ENCODE data around the gene STAP1.

Gene STAP1

DNA sequence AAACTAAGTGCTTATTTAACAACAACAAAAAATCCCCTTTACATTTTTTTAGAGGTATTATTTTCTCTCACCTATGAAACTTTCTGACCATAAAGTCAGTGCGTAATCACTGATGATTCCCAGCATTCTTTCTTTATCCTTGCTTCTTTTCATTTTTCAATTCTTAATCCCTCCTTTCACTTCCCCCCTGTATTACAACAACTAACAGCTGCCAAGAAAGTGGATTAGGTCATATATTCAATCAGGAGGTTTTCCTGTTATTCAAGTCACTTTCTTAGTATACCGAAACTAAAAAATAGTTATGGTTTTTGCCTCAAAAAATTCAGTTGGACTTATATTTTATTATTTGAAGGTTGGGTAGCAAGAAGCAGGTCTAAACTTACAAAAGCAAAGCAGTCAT lies 2.1 kb upstream of the STAP1 start:
- no peak for DNase-seq (ENCODE audit: low read depth)

DNA sequence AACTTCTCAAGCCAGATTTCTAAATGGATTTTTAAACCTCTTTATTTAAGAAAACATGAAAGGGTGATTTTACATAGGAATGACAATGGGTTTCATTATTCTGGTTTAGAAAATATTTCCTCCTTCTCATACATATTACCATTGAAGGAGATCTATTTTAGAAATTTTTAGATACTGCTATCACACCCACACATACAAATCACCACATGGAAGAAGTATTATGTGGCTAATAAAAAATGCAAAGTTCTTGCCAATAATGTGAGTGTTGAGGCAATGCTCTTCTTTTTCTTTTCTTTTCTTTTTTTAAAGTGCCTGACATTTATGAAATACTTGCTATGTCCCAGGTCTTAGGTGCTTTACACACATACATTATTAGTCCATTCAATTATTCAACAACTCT lies 6.8 kb downstream of the STAP1 start:
- no peak for DNase-seq (ENCODE audit: low read depth)

DNA sequence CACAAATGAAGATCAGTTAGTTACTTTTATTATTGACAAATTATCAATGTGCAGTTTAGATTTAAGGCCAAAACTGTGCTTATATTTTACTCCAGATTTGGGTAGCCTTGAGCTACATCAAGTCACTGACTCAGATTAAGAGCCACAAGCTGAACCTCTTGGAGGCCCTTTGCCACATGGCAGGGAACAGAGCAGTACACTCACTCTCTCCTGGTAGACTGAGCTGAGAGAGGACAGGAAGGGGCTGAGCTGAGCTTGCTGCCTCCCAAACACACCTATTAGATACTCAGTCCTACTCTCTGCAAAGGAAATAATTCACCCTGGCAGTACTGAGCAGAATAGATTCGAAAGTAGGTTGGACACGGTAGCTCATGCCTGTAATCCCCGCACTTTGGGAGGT lies 7.8 kb downstream of the STAP1 start:
- no peak for DNase-seq (ENCODE audit: low read depth)

DNA sequence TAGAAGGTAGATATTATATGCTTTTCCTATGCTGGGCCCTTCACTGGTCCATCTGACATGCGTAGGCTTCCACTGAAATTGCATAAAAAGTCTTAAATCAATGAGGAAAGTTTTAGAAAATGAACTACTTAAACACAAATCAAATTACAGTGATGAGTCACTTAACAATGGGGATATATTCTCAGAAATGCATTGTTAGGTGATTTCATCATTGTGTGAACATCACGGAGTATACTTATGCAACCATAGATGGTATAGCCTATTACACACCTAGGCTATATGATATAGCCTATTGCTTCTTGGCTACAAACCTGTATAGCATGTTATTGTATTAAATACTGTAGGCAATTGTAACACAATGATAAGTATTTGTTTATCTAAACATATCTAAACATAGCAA lies 10.3 kb downstream of the STAP1 start:
- no peak for DNase-seq (ENCODE audit: low read depth)

DNA sequence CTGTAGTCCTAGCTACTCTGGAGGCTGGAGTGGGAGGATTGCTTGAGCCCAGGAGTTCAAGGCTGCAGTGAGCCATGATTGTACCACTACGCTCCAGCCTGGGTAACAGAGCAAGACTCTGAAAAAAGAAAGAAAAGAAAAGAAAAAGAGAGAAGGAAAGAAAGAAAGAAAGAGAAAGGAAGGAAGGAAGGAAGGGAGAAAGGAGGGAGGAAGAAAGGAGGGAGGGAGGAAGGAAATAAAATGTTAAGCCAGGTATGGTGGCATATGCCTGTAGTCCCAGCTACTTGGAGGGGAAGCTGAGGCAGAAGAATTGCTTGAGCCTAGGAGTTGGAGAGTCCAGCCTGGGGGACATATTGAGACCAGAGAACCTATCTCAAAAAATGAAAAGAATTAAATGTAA lies 12.0 kb downstream of the STAP1 start:
- DNase-seq (ENCODE audit: low read depth) = no peak

DNA sequence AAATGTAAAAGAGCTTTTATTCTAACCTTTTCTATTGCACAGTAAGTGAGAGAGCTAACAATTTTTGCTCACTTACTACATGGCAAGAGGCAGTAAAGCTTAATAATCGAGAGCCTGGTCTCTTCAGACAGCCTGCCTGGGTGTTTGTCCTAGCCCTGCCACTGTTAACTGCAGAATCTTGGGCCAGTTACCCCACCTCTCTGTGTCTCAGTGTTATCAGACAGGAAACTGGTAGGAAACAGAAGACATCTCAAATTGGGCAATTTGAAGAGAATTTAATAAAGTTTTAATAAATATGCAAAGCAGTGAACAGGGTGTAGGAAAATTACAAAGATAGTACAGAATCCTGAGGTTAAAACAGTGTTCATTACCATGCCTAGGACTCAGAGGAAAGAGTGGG lies 13.4 kb downstream of the STAP1 start:
- no peak for DNase-seq (ENCODE audit: low read depth)

DNA sequence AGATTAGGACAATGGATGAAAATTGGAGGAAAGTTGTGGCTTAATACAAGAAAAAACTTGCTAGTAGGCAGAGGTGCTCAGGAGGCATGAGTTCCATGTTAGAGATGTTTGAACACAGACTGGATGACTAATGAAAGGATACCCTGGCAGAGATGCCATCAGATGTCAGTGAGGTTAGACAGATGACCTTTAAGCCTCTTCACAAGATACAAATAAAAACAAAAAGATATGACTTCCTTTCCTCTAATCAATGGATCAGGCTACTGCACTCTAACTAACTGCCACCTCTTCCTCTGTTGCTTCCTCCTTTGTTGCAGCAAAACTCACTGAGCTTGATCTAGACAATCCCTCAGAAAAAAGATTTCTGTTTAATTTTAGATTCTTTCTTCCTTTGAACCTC lies 14.7 kb downstream of the STAP1 start:
- no peak for DNase-seq (ENCODE audit: low read depth)

DNA sequence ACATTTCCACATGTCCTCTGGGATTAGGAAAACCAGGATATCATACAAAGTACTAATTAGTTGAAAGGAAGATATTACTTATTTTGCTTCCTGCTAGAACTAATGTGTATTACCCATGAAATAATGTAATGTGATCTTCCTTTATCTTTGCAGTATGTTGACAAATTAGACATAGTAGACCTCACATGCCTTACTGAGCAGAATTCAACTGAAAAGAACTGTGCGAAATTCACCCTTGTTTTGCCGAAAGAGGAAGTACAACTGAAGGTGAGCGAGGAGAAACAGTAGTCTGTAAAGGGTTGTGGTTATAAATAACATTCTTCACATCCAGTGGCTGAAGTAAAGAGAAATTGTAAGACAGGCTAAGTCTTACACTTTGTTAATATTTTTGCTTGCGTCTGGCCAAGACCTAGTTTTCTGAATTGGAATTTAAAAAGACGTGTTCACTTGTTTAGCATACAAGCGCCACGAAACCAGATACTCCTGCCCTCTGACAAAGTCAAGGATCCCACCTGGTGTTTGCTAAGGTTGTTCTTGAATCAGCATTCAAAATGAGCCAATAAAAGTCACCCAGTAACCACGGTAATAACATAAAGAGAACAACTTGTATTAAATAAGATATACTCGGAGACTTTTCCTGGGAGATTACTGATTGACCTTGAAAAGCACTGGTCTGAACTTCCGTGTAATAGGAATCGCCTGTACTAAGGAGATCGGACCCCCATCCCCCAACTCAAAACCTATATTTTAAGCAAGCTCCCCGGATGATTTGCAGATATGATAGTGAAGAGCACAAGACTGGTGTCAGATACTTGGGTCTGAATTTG lies 16.9 kb downstream of the STAP1 start:
- DNase-seq (ENCODE audit: low read depth) = no peak

DNA sequence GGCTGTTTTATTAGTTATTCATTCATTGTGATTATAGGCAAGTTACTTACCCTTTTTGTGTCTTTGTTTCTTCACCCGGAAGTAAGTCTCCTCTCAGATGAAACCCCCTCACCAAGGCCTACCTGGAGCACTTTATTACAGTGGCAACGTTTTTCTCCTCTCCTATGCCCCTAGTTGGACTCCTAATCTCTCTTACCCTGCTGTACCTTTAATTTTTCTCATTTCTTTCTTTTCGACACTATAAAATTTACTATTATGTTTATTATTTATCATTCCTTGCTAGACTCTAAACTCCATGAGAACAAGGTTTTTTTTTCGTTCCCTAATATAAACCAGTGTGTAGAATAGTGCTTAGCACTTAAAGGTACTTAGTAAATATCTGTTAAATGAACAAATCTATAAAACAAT lies 17.5 kb downstream of the STAP1 start:
- DNase-seq (ENCODE audit: low read depth) = no peak

DNA sequence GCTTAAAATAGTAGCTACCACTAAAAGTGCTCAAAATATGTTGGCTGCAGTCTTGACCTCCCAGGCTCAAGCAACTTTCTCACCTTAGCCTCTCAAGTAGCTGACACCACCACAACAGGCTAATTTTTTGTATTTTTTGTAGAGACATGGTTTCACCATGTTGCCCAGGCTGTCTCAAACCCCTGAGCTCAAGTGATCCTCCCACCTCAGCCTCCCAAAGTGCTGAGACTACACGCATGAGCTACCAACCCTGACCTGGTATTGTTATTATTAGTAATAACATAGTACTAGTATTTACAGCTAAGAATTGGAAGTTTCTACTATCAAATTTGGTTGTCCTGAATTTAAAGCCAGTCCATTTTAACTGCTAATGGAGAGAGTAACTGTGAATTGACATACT lies 18.0 kb downstream of the STAP1 start:
- DNase-seq (ENCODE audit: low read depth) = no peak

DNA sequence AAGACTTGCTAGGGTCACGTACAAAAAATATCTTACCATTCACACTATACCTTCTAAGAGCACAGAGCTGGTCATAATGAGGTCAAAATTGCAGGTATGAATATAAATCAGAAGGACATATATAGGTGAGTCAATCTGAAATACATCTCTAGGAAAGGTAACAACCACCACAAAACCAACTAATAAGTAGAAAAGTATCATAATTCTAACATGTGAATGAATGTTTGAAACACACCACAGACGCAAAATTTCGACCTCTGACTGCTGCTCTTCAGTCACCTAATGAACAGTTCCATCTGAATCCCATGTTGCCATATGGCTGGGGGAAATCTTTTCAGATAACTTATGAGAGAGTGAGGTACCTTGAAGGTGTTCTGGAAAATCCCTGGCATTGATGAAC lies 22.1 kb downstream of the STAP1 start:
- DNase-seq (ENCODE audit: low read depth) = no peak

DNA sequence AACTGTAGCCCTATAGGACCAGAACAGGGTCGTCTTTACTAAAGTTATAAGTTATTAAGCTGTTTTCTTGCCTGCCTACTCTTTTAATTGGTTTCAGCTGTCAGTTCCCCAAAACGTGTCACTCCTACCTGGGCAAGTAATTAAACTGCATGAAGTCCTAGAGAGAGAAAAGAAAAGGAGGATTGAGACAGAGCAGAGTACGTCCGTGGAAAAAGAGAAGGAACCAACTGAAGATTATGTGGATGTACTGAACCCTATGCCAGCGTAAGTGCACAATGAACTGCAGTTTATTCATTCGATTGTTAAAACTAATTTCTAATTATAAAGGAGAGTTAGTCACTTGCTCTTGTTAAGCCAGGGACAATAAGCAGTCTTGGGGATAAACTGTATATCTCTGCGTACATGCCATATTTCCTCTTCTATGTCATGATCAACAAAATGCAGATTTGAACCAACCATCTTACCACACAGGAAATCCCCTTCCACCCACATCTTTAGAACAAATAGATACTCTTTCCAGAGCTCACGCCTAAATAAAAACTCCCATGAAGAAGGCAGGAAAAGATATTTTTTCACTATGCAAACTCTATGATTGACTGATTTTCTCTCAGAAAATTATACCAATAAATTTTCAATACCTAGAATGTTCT lies 22.8 kb downstream of the STAP1 start:
- no peak for DNase-seq (ENCODE audit: low read depth)

DNA sequence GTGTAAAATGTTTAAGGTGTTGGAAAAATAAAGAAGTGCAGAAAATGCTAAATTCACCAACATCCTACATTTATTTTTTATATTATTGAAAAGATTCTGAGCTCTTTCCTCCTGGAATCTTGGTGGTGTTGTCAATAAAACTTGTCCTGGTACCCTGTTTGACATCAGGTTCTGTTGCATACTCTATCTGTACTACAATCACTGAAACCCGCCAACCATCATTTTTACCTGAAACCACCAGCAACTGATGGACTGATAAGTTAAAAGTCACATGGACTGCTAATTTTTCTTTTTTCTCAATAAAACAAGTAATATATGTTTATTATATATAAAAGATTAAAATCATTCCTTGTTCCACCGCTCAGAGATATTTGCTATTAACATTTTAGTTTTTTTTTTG lies 23.4 kb downstream of the STAP1 start:
- no peak for DNase-seq (ENCODE audit: low read depth)

DNA sequence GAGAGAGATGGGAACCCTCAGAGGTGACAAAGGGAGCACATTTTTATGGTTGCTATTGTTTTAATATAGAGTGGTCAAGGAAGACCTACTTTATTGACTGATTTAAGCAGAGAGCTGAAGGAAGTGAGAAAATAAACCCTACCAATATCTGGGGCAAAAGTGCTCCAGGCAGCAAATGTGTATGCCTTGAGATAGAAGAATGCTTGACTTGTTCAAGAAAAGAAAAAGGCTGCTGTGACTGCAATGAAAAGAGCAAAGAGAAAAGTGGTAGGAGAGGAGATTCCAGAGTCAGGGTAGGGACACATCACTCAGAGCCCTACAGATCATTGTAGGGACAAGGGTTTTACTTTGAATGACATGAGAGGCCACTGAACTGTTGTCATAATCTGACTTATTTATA lies 26.0 kb downstream of the STAP1 start:
- no peak for DNase-seq (ENCODE audit: low read depth)

DNA sequence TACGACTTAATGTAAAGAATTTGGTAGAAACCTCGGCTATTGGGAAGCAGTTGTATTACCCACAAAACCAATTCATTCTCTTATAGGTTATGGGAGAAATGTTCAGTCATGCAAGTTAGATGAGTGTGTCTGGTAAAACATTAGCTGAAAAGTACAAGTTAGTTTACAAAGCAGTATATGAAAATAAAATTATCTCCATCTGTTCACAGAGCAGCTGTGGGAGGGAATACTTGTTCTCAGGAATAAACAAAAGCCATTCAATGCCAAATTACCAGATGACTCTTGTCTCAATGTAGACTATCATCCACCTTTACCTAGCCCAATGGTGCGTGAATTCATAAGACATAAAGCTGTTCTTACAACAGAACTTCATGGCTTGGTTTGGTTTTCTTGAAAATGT lies 28.6 kb downstream of the STAP1 start:
- no peak for DNase-seq (ENCODE audit: low read depth)

DNA sequence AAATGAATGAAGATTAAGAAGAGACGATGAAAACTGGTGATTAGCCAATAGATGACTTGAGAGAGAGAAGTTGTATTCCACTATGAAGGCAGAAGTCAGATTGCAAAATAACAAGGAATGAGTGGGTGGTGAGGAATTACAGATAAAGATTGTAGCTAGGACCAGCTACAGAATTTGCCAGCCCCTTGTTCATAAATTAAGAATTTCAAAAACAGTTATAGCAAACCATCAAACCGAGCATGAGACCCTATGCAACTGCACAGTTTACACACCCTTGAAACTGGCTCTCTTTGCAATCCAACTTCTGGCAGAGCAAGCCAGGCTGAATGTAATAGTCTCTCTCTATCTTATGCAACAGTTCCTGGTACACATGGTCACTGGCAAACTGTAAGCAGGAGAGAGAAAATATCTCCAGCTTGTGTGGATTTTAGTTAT lies 35.2 kb downstream of the STAP1 start:
- DNase-seq (ENCODE audit: low read depth) = no peak

DNA sequence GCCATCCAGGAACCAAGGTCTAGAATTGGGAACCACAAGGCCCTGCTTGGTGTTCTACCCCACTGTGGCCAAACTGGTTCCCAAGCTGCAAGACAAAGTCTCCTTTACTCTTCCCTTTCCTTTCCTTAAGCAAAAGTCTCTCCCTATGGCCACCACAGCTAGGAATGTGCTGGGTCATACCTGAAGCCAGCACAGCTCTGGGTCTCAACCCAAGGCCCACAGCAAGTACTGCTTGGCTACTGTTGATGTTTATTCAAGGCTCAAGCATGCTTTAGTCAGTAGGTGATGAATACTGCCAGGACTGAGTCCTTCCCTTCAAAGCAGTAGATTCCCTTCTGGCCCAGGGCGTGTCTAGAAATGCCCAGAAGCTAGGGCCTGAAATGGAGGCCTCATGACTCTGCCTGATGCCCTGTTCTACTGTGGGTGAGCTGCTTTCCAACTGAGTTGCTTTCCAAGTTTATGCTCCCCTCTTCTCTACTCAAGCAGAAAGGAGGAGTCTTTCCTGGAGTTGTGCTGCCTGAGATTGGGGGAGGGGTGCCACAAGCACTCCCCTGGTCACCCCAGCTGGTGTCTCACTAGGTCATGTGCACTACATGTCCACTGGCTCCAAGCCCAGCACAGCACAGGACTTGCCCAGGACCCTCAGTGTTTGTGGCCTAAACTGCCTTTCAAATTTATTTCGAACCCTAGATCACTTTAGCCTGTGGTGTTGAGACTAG lies 44.9 kb downstream of the STAP1 start:
- no peak for DNase-seq (ENCODE audit: low read depth)

DNA sequence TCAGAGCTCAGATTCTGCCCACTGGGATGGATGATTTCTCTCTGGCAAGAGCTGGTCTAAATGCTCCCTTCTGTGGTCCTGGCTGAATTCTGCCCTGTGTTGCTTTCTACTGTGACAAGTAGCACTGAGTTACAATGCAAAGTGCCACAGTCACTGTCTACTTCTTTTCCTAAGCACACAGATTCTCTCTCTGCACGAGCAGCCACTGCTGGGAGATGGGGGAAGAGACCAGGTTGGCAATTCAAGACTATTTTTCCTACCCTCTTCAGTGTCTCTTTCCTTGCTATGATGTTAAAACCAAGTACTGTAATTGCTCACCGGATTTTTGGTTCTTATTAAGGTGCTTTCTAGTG lies 45.5 kb downstream of the STAP1 start:
- DNase-seq (ENCODE audit: low read depth) = no peak

DNA sequence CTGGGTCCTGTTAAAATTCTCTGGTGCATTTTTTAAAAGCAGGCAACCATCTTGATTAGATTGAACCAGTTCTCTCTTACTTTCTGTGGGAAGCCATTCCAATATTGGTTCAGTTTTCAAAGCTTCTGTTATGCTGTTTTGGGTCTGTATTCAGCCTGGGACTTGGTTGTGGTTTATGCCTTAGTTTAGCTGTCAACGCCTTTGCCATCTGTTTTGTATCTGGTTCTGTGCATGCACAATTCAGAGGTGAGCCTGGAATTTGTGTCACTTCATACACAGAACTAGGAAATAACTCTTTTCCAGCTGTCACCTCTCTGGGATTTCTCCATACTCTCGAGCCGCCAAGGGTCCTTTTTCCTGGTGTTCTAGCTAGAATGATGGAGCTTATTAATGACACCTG lies 46.2 kb downstream of the STAP1 start:
- DNase-seq (ENCODE audit: low read depth) = no peak

DNA sequence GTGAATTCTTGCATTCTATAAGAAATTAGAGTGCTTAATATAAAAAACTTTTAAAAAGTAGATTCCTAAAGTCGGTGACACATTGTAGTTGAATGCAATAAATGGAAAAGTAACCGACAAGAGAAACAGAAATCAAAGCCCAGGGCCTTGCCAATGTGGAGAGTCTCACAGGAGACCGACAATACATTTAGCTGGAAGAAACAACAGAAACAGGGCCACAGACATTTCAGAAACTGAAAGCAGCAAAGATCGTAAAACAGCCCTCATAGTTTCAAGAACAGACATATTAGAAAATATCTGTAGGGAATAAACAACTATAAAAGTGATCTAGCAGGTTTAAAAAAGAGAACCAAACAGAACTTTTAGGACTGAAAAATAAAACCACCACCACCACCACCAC lies 49.5 kb downstream of the STAP1 start:
- DNase-seq (ENCODE audit: low read depth) = no peak

DNA sequence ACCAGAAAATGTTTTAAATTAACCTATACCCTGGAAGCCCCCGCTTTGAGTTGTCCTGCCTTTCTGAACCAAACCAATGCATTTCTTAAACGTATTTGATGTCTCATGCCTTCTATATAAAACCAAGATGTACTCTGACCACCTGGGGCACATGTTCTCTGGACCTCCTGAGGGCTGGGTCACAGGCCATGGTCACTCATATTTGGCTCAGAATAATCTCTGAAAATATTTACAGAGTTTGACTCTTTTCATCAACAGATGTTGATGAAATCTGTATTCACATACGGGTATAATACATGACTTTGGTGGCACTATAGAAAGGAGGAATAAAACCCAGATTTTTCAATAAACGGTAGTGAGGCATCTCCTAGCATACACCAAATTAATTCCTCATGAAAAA lies 55.7 kb downstream of the STAP1 start:
- DNase-seq (ENCODE audit: low read depth) = no peak

DNA sequence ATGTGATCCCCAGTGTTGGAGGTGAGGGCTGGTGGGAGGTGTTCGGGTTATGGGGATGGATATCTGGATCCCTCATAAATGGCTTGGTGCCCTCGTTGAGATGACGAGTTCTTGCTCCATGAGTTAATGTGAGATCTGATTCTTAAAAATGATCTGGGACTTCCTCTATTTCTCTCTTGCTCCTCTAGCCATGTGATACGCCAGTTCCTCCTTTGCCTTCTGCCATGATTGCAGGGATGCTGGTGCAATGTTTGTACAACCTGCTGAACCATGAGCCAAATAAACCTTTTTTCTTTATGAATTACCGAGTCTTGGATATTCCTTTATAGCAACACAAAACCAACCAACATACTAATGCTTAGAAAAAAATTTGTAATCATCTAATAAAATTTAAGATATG lies 56.6 kb downstream of the STAP1 start:
- no peak for DNase-seq (ENCODE audit: low read depth)

DNA sequence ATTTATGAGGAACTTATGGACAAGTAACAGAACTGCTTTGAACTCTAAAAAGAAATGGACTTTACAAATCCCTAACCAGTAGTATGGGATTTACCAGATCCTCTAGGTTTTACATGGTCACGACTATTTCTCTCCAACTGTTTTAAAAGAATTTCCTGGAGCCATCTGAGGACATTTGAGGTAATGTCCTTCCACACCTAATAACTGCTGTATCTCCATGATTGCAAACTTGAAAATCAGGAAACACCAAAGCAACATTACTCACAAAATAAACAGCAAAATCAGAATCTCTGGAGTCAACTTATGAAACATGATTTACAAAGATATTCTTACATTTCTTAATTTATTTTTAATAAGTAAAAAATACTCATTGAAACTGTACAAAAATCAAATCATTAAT lies 58.0 kb downstream of the STAP1 start:
- DNase-seq (ENCODE audit: low read depth) = no peak
